Activated CD8-positive, alpha-beta T cell treated with anti-CD3 and anti-CD28 coated beads for 36 hours (primary cell): Measurements from ENCODE around the gene OCSTAMP. TPM values are rescaled to one million over a fixed set of nuclear protein-coding genes. Genes with fewer than 3 reads are reported as not detected.
A peak's percentile ranks its signal among the peaks of the same experiment; 100 is the strongest.

ENCODE experiments used
- ATAC-seq: fragments of 200-7000 bp; cut with Tn5 transposase; one replicate; pipeline ENCODE4 v1.10.0; 2021; ENCODE audit warnings: mild to moderate bottlenecking, moderate library complexity
- CTCF ChIA-PET: fragments of 350-600 bp; sonication (Branson Sonifier 250); formaldehyde crosslinking; loops from one replicate; lab custom pipeline; 2021; ENCODE audit warnings: antibody characterized with exemption; lab: Charles Lee
- POLR2A ChIA-PET: fragments of 350-600 bp; sonication (Branson Sonifier 250); formaldehyde crosslinking; loops from one replicate; lab custom pipeline; 2021; ENCODE audit warnings: antibody characterized with exemption; lab: Charles Lee
- DNase-seq: peaks from one replicate; pipeline ENCODE4 v3.0.0-alpha.2; 2020
- H3K27ac Mint-ChIP-seq: one replicate; pipeline ENCODE4 v1.8.0; 2021; ENCODE audit warnings: mild to moderate bottlenecking, mixed read lengths
- H3K27me3 Mint-ChIP-seq: one replicate; pipeline ENCODE4 v1.8.0; 2021; ENCODE audit warnings: mixed read lengths
- H3K36me3 Mint-ChIP-seq: one replicate; pipeline ENCODE4 v1.8.0; 2021; ENCODE audit warnings: low read depth, mixed read lengths
- H3K4me1 Mint-ChIP-seq: one replicate; pipeline ENCODE4 v1.8.0; 2021; ENCODE audit warnings: low read depth, mixed read lengths
- H3K4me3 Mint-ChIP-seq: one replicate; pipeline ENCODE4 v1.8.0; 2021; ENCODE audit warnings: mild to moderate bottlenecking, moderate library complexity, mixed read lengths
- H3K9me3 Mint-ChIP-seq: one replicate; pipeline ENCODE4 v1.8.0; 2021; ENCODE audit warnings: mixed read lengths
- intact Hi-C: fragments of 100-400 bp; cut with micrococcal nuclease; formaldehyde crosslinking; loops from one replicate; pipeline ENCODE4 v1.10.0; 2022
- total RNA-seq, 2 experiments: library from RNA; stranded (reverse); gene quantifications; one replicate each; pipeline ENCODE4 v1.2.3, GENCODE V29; 2021
- TF ChIP-seq, protein P1 (sequence below): fragments of 200-600 bp; IDR thresholded peaks from one replicate; pipeline ENCODE4 v1.8.0; 2022; ENCODE audit warnings: antibody characterized with exemption, mild to moderate bottlenecking

Gene OCSTAMP
- total RNA-seq, 2 experiments from 2014 or later = not detected

DNA sequence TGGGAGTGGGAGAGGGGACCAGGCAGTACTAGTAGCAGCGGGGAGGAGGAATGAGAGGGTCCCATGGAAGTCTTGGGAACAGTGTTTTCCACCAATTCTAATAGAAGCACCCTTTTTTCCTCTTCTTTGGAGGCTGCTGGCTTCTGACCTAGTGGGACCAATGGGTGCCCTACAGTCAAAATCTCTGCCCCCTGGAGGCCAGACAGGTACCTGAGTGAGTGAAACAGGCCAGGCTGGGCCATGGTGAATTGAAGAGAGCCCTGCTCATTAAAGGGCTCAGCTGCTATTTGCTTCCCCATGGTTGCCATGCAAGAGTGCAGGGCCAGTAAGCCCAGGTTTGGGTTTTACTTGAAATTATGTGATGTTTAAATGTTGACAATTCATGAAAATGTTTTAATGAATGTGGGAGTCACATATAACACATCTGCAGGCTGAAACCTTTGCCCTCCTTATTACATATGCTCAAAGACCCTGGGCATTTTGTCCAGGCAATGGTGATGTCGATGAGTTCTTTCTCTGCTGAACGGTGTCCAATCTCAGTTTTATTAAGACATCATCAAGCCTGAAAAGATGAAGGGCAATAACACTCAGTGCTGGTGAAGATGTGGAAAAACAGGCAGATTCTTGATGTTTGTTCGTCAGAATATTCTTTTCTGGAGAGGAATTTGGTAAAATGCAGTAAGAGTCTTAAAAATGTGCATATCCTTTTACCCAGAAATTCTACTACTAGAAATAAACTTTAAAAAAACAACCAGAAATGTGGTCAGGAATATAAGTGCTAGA is 42.3 kb upstream of the OCSTAMP start:
- no peaks in the 10 kb centered on the region for H3K9me3 Mint-ChIP-seq
- POLR2A ChIA-PET = no interaction called here
- no peaks in the 10 kb centered on the region for H3K36me3 Mint-ChIP-seq
- H3K27ac Mint-ChIP-seq = no peak overlapping the region
- CTCF ChIA-PET = interaction anchor here (1.0 to 1.4 kb wide), 2 partner anchors 26 to 47 kb away, joined by 3 to 4 read pairs; no protein-coding TSS in a partner anchor
- ATAC-seq (no peak), DNase-seq (peak; percentile 45)
- peaks cover 11% of the 10 kb centered on the region for H3K27me3 Mint-ChIP-seq
- H3K4me3 Mint-ChIP-seq = no peak overlapping the region
- intact Hi-C loops = no loop called here
- H3K4me1 Mint-ChIP-seq = peaks cover 4% of the 10 kb centered on the region
- TF ChIP-seq, protein P1, sequence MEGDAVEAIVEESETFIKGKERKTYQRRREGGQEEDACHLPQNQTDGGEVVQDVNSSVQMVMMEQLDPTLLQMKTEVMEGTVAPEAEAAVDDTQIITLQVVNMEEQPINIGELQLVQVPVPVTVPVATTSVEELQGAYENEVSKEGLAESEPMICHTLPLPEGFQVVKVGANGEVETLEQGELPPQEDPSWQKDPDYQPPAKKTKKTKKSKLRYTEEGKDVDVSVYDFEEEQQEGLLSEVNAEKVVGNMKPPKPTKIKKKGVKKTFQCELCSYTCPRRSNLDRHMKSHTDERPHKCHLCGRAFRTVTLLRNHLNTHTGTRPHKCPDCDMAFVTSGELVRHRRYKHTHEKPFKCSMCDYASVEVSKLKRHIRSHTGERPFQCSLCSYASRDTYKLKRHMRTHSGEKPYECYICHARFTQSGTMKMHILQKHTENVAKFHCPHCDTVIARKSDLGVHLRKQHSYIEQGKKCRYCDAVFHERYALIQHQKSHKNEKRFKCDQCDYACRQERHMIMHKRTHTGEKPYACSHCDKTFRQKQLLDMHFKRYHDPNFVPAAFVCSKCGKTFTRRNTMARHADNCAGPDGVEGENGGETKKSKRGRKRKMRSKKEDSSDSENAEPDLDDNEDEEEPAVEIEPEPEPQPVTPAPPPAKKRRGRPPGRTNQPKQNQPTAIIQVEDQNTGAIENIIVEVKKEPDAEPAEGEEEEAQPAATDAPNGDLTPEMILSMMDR = peak; percentile 24

- no peak overlapping the region for H3K4me3 Mint-ChIP-seq
- POLR2A ChIA-PET = no interaction called here
- peaks cover 8% of the 10 kb centered on the region for H3K27me3 Mint-ChIP-seq
- no peak for DNase-seq
- no peaks in the 10 kb centered on the region for H3K36me3 Mint-ChIP-seq
- no peaks in the 10 kb centered on the region for H3K9me3 Mint-ChIP-seq
- intact Hi-C loops = no loop called here
- CTCF ChIA-PET = no interaction called here
- no peak for ATAC-seq
- TF ChIP-seq, protein P1 = no peak
- no peak overlapping the region for H3K27ac Mint-ChIP-seq
- peaks cover 4% of the 10 kb centered on the region for H3K4me1 Mint-ChIP-seq
Measured at GRCh38 chr20:46590443-46590842, 40.0 kb upstream of the OCSTAMP start.

DNA sequence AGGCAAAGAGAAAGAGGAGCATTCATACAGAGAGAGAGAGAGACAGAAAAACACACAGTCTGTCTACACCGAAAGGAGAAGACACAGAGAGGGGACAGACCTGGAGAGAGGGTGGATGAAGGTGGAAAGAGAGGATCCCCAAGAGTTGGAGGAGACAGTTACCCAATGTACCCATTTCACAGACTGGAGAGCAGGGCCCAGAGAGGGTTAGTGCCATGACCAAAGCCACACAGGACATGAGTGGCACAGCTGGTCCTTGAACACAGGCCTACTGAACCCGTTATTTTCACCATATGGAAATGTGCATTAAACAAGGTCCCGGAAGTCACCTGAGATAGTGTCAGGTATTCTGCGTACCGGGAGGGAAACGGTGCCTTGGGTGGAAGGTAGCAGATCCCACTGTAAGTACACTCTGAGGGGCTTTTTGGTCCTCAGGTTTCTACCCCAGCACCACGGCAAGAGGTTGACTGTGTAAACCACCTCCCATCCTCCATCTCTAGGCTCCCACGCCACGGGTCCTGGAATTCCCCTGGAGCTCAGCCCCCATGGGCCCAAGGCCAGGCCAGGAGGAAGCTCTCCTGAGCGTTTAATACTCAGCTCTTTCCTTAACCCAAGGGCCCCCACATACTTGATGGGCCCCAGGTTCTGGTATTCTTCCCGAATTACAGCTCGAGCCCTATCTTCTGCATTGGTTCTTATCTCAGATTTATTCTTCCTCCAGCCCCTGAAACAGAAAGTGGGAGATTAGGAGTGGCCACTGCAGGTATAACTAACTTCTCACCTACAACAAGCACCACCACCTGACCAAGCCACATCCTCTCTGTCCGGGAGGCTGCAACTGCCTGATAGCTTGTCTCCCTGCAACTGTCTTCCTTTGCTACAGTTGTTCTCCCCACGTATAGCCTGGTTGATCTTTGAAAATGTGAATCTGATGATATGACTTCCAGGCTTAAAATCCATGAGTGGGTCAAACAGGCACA is 38.4 kb upstream of the OCSTAMP start:
- Mint-ChIP-seq H3K27me3 (peaks cover 6% of the 10 kb centered on the region), H3K4me1 (peaks cover 4% of the 10 kb centered on the region), H3K36me3 (no peaks in the 10 kb centered on the region), H3K4me3 (no peak overlapping the region), H3K27ac (no peak overlapping the region), H3K9me3 (no peaks in the 10 kb centered on the region)
- intact Hi-C loops = no loop called here
- ChIA-PET POLR2A (no interaction called here), CTCF (no interaction called here)
- TF ChIP-seq, protein P1 = no peak
- DNase-seq (peak; percentile 22), ATAC-seq (peak; percentile 37)

GRCh38 chr20:46587986-46588385 is 37.5 kb upstream of the OCSTAMP start:
- peaks cover 4% of the 10 kb centered on the region for H3K4me1 Mint-ChIP-seq
- ATAC-seq (no peak), DNase-seq (no peak)
- ChIA-PET POLR2A (no interaction called here), CTCF (no interaction called here)
- peaks cover 6% of the 10 kb centered on the region for H3K27me3 Mint-ChIP-seq
- H3K4me3 Mint-ChIP-seq = no peak overlapping the region
- intact Hi-C loops = no loop called here
- TF ChIP-seq, protein P1 = no peak
- H3K9me3 Mint-ChIP-seq = no peaks in the 10 kb centered on the region
- no peaks in the 10 kb centered on the region for H3K36me3 Mint-ChIP-seq
- H3K27ac Mint-ChIP-seq = no peak overlapping the region
